SKM-1 (cell line): Measurements from ENCODE around the gene KRTAP5-3.
"Not testable (repeated sequence)": the region's sequence is repeated elsewhere in the genome, so short reads cannot be mapped to it uniquely, and the experiment has no call there.

Experiments
- DNase-seq: peaks from one replicate; lab custom pipeline; 2025; ENCODE audit not compliant: unreplicated experiment; lab: John Stamatoyannopoulos, UW

KRTAP5-3 gene, protein sequence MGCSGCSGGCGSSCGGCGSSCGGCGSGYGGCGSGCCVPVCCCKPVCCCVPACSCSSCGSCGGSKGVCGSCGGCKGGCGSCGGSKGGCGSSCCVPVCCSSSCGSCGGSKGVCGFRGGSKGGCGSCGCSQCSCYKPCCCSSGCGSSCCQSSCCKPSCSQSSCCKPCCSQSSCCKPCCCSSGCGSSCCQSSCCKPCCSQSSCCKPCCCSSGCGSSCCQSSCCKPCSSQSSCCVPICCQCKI

GRCh38 chr11:1608363-1608762 lies at the start of gene KRTAP5-3:
KRTAP5-3 (minus strand) TSS chr11:1608463; CDS start chr11:1608385, 78 bp downstream.
- DNase-seq = no peak

GRCh38 chr11:1656670-1657069 lies 48.4 kb upstream of the KRTAP5-3 start:
- DNase-seq = no peak

- no peak for DNase-seq
Observed at GRCh38 chr11:1656061-1656441, 47.8 kb upstream of the KRTAP5-3 start.

- no peak for DNase-seq
Observed at GRCh38 chr11:1655168-1656060, 47.2 kb upstream of the KRTAP5-3 start.

GRCh38 chr11:1654388-1655167 lies 46.3 kb upstream of the KRTAP5-3 start:
- DNase-seq = no peak

GRCh38 chr11:1653541-1654387 lies 45.5 kb upstream of the KRTAP5-3 start:
- no peak for DNase-seq

- DNase-seq = peak; percentile 29
Observed at GRCh38 chr11:1652771-1653540, 44.7 kb upstream of the KRTAP5-3 start.

- DNase-seq = no peak
Observed at GRCh38 chr11:1652442-1652770, 44.1 kb upstream of the KRTAP5-3 start.

DNA sequence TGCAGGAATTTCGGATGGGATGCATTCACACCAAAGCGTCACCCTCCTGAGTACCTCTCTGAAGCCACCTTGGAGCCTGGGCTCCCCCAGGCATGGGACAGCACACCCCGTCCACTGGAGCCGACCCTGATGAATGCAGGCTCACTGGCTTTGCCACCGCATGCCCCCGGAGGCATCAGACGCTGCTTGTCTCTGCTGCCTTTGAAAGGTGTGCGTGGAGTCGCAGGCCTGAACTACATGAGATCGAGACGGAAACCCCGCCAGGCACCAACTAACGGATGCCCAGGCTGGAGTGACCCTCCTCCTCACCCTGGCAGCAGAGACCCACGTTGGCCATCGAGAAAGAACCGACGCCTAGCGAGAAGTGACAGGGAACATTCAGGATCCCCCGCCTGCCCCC lies 43.8 kb upstream of the KRTAP5-3 start:
- no peak for DNase-seq

GRCh38 chr11:1651411-1651980 lies 43.2 kb upstream of the KRTAP5-3 start:
- no peak for DNase-seq

GRCh38 chr11:1650918-1651262 lies 42.6 kb upstream of the KRTAP5-3 start:
- no peak for DNase-seq

DNA sequence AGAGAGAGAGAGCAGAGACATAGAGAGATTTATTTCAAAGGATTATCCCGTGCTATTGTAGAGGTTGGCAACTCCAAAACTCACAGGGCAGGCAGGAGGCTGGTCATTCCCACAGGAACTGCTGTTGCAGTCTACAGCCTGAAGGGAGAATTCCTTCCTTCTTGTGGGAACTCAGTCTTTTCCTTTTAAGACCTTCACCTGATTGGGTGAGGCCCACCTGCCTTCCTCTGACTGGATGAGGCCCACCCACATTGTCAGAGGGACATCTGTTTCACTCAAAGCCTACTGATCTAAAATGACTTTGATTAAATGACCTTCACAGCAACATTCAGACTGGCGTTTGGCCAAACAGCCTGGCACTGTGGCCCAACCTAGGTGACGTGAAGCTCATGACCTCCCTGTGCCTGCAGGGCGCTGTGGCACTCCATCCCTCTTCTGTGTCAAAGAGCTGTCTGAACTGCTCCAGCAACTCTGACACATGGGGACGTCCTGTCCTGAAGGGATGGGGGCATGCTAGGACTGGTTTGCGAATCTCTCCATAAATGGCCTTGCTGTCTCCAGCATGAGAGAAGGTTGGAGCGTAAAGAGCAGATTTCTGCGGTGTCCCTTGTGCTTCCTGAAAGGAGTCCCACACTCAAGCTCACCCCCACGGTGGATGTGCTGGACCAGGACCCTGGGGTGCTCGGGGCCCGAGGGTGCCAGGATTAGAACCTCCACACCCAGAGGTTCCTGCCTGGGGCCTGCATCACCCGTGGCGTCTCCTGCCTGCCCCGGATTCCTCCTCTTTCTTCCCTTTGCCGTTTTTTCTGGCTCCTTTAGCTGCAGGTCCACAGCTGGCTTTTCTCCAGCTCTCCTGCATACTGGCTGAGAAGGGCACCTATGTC lies 42.0 kb upstream of the KRTAP5-3 start:
- DNase-seq = no peak

DNA sequence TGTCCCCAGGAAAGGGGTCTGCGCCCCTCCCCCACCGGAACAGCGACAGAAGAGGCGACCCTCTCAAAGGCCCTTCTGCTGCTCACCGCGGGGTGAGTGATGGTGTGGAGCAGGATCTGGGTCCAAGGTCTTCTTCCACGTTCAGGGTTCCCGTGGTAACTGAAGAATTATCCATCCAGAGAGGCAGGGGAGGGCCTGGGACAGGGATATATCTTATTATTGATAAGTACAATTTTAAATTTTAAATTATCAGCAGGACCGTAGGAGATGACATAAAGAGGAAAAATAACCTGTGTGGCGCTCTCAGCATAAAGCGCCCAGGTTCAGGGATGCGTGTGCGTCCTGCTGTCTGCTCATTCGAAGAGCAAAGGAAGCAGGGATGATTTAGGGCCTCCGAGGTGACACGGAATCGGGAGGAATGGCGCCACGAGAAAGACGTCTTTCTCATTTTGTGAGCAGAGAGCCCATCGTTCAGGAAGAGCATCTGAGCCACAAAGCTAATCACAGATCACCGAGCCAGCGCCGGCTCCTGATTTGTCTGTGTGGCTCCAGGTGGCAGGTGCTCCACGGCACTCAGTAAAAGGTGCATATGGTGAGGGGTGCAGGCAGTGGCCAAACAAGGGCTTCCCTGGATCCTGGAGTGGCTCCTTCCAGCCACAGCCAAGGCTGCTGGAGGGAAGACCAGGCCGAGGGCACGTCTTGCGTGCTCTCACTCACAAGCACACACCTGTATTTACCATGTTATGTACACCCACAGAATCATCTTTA lies 40.6 kb upstream of the KRTAP5-3 start:
- DNase-seq = no peak

GRCh38 chr11:1647901-1648652 lies 39.8 kb upstream of the KRTAP5-3 start:
- DNase-seq = no peak

DNA sequence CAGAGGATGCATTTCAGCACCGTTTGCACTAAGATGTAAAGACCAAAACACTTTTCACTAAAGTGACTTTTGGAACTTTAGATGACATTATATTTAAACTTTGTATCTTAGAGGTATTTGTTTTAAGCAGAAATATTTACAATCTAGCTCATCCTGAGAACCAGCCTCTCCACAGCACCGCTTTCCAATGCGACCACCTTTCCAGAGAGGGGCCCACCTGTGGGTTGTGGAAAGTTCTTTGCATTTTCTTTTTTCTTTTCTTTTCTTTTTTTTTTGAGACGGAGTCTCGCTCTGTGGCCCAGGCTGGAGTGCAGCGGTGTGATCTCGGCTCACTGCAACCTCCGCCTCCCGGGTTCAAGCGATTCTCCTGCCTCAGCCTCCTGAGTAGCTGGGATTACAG lies 38.3 kb upstream of the KRTAP5-3 start:
- DNase-seq = not testable (repeated sequence)

- no peak for DNase-seq
Observed at GRCh38 chr11:1645357-1645821, 37.1 kb upstream of the KRTAP5-3 start.

- DNase-seq = no peak
Observed at GRCh38 chr11:1644601-1645356, 36.5 kb upstream of the KRTAP5-3 start.
